ENCODE measurements around the gene GPR35. TPM values are rescaled to one million over a fixed set of nuclear protein-coding genes. Genes with fewer than 3 reads are reported as not detected.

GPR35 gene
- 1.2 and 1.3 TPM in 2 replicates for polyA plus RNA-seq (2012; rRNA removed)
- 0.31 and 0.37 TPM in 2 replicates for polyA plus RNA-seq (2012; cell fraction: cytosol; rRNA removed)
- polyA plus RNA-seq (2012; cell fraction: nucleus; rRNA removed) = 8.6 and 12.4 TPM in 2 replicates

GRCh38 chr2:240624950-240625621 lies at the start of gene GPR35:
GPR35 (plus strand) TSS chr2:240625480; CDS start chr2:240629953, 4,473 bp downstream.
- ChIA-PET POLR2A (no interaction called here), CTCF (no interaction called here)
- DNase-seq = no peak
- Histone ChIP-seq H3K4me3 (ENCODE audit: low read depth in 2 of 2, low read length in 1 of 2) (no peak within 1 kb of the TSS), H3K4me2 (no peak within 1 kb of the TSS), H3K9me3 (no peaks in the 10 kb centered on the region), H3F3A (replicated peaks; ENCODE audit: insufficient read depth) (no peaks in the 10 kb centered on the region), H3K27ac (ENCODE audit: low read depth in 2 of 2, low read length in 1 of 2) (peak within 1 kb of the TSS in 1 of 2 experiments; percentile 29; a peak in 1 of 4 replicates), H4K20me1 (ENCODE audit: insufficient read depth) (no peaks in the 10 kb centered on the region), H3K4me1 (ENCODE audit: control insufficient read depth in 1 of 2, insufficient read depth in 2 of 2, low read depth in 1 of 2, low read length in 1 of 2) (peaks cover 0 to 25% of the 10 kb centered on the region in 2 experiments; a peak in 1 of 4 replicates), H3K9me2 (no peaks in the 10 kb centered on the region), H3K36me3 (replicated peaks in 1 of 2; ENCODE audit: control insufficient read depth in 1 of 2, insufficient read depth in 2 of 2, low read length in 1 of 2) (no peaks in the 10 kb centered on the region), H3K27me3 (ENCODE audit: insufficient read depth) (no peaks in the 10 kb centered on the region), H3K79me2 (ENCODE audit: insufficient read depth) (no peaks in the 10 kb centered on the region), H3K9ac (no peak within 1 kb of the TSS), H2AFZ (ENCODE audit: low read depth) (no peak within 1 kb of the TSS)
- WGBS (ENCODE audit: low lambda C conversion rate) = 79% methylated on average over 12 of the region's 23 CpGs
- no peak for TF ChIP-seq ELF1 (IDR thresholded peaks at IDR 0.05)
- TF ChIP-seq NFIC (IDR thresholded peaks at IDR 0.05; ENCODE audit: borderline replicate concordance) = no peak
- no peak for TF ChIP-seq RFX5 (IDR thresholded peaks at IDR 0.05; ENCODE audit: low read length)
- no peak for TF ChIP-seq POLR2AphosphoS5 (IDR thresholded peaks at IDR 0.05; ENCODE audit: low read depth, low read length)
- TF ChIP-seq EZH2phosphoT487 (IDR thresholded peaks at IDR 0.05; ENCODE audit: borderline replicate concordance, low read depth) = no peak
- TF ChIP-seq FOXM1 (IDR thresholded peaks at IDR 0.05; ENCODE audit: low read depth) = no peak
- no peak for TF ChIP-seq RCOR1 (IDR thresholded peaks at IDR 0.05; ENCODE audit: low read length)
- TF ChIP-seq SIN3A (IDR thresholded peaks at IDR 0.05; ENCODE audit: borderline replicate concordance, low read depth, low read length) = no peak
- no peak for TF ChIP-seq MAX (IDR thresholded peaks at IDR 0.05; ENCODE audit: low read depth)
- no peak for TF ChIP-seq PBX3 (IDR thresholded peaks at IDR 0.05)
- no peak for TF ChIP-seq TCF12 (IDR thresholded peaks at IDR 0.05)
- no peak for TF ChIP-seq CHD2 (IDR thresholded peaks at IDR 0.05; ENCODE audit: low read length, partially characterized antibody)
- no peak for TF ChIP-seq TAF1 (IDR thresholded peaks at IDR 0.05; ENCODE audit: borderline replicate concordance, low read depth, low read length)
- no peak for TF ChIP-seq TEAD4 (IDR thresholded peaks at IDR 0.05; ENCODE audit: borderline replicate concordance, insufficient read depth)

- 74% methylated on average over 5 of the region's 6 CpGs for WGBS (ENCODE audit: low lambda C conversion rate)
- peaks cover 16% of the 10 kb centered on the region; the same call in 1 of the 2 replicates for H4K20me1 ChIP-seq (ENCODE audit: insufficient read depth)
- TF ChIP-seq NFIC (IDR thresholded peaks at IDR 0.05; ENCODE audit: borderline replicate concordance) (no peak), USF1 (IDR thresholded peaks at IDR 0.05; ENCODE audit: borderline replicate concordance, low read depth) (no peak), PBX3 (IDR thresholded peaks at IDR 0.05) (no peak), TEAD4 (IDR thresholded peaks at IDR 0.05; ENCODE audit: borderline replicate concordance, insufficient read depth) (no peak), YY1 (IDR thresholded peaks at IDR 0.05; ENCODE audit: low read depth) (no peak), REST (IDR thresholded peaks at IDR 0.05; ENCODE audit: low read depth, low read length) (no peak), TAF1 (IDR thresholded peaks at IDR 0.05; ENCODE audit: borderline replicate concordance, low read depth, low read length) (no peak)
These were observed 49.2 kb upstream of the GPR35 start for GRCh38 chr2:240576036-240576435.

More at GRCh38 chr2:240576036-240576435, 49.2 kb upstream of the GPR35 start:
- peaks cover 20% of the 10 kb centered on the region; the same call in 1 of the 2 replicates for H3K79me2 ChIP-seq (ENCODE audit: insufficient read depth)
- DNase-seq = no peak
- no peak overlapping the region for H3K4me3 ChIP-seq (ENCODE audit: low read depth in 2 of 2, low read length in 1 of 2)
- no peak overlapping the region for H3K9ac ChIP-seq
- no peaks in the 10 kb centered on the region for H3K9me2 ChIP-seq
- no peaks in the 10 kb centered on the region for H3K9me3 ChIP-seq
- ChIA-PET CTCF (interaction anchor here (3.1 kb wide), 1 partner anchor 9 kb away, joined by 14 read pairs; no protein-coding TSS in a partner anchor), POLR2A (no interaction called here)
- no peak overlapping the region for H3K27ac ChIP-seq (ENCODE audit: low read depth in 2 of 2, low read length in 1 of 2)
- peaks cover 0 to 7% of the 10 kb centered on the region in 2 experiments; a peak in 1 of 4 replicates for H3K4me1 ChIP-seq (ENCODE audit: control insufficient read depth in 1 of 2, insufficient read depth in 2 of 2, low read depth in 1 of 2, low read length in 1 of 2)
- H3K4me2 ChIP-seq = no peak overlapping the region
- H3K36me3 ChIP-seq (replicated peaks in 1 of 2; ENCODE audit: control insufficient read depth in 1 of 2, insufficient read depth in 2 of 2, low read length in 1 of 2) = peaks cover 0 to 45% of the 10 kb centered on the region in 2 experiments
- peaks cover 3% of the 10 kb centered on the region for H3F3A ChIP-seq (replicated peaks; ENCODE audit: insufficient read depth)
- no peak overlapping the region for H2AFZ ChIP-seq (ENCODE audit: low read depth)
- no peaks in the 10 kb centered on the region for H3K27me3 ChIP-seq (ENCODE audit: insufficient read depth)

Measured in SK-N-SH (cell line).